Breast epithelium (tissue), 4 donors: Measurements from ENCODE around the gene KANSL3. TPM values are rescaled to one million over a fixed set of nuclear protein-coding genes. Genes with fewer than 3 reads are reported as not detected.

ENCODE experiments used
- DNase-seq, 2 donors: peaks; one replicate each; pipeline ENCODE4 v3.0.0-alpha.2; 2019; ENCODE audit warnings: low spot score in 2 of 2
- H3K27ac ChIP-seq, 2 donors: fragments of 200-600 bp; sonication (generic) in 1 of 2; one replicate each; pipeline ENCODE4 v1.5.1; 2016 to 2019; ENCODE audit warnings: mild to moderate bottlenecking in 1 of 2
- H3K27me3 ChIP-seq, 2 donors: fragments of 200-600 bp; sonication (generic) in 1 of 2; one replicate each; pipeline versions ENCODE4 v1.5.1 to v1.6.0; 2017 to 2019; ENCODE audit warnings: control low read depth in 1 of 2, mild to moderate bottlenecking in 1 of 2
- H3K36me3 ChIP-seq: fragments of 200-600 bp; one replicate; pipeline ENCODE4 v1.5.1; 2019
- H3K4me1 ChIP-seq, 2 donors: fragments of 200-600 bp; sonication (generic); one replicate each; pipeline ENCODE4 v1.5.1; 2016 to 2019; ENCODE audit warnings: control low read depth in 1 of 2
- H3K4me3 ChIP-seq, 3 donors: fragments of 200-600 bp; sonication (generic); 1 replicate in 2 of 3; 2 replicates in 1 of 3; pipeline ENCODE4 v1.5.1; 2016 to 2019; ENCODE audit warnings: mild to moderate bottlenecking in 3 of 3, moderate library complexity in 2 of 3
- H3K9me3 ChIP-seq, 2 donors: fragments of 200-600 bp; sonication (generic) in 1 of 2; one replicate each; pipeline ENCODE4 v1.5.1; 2016 to 2019; ENCODE audit warnings: control low read depth in 1 of 2
- CTCF ChIP-seq, 3 donors: fragments of 450-650 bp; IDR thresholded peaks; one replicate each; pipeline ENCODE4 v1.5.1; 2016 to 2017; ENCODE audit warnings: antibody characterized with exemption in 3 of 3, mild to moderate bottlenecking in 3 of 3, moderate library complexity in 3 of 3
- POLR2A ChIP-seq: fragments of 450-650 bp; IDR thresholded peaks from one replicate; pipeline ENCODE4 v1.6.1; 2016; ENCODE audit warnings: antibody characterized with exemption, mild to moderate bottlenecking, moderate library complexity
- POLR2AphosphoS5 ChIP-seq, 3 donors: sonication (generic); formaldehyde crosslinking; IDR thresholded peaks; one replicate each; pipeline ENCODE4 v1.6.1; 2017; ENCODE audit warnings: antibody characterized with exemption in 3 of 3
- intact Hi-C: fragments of 100-400 bp; cut with DNase I; formaldehyde crosslinking; loops from one replicate; pipeline ENCODE4 v1.15.1; 2023; ENCODE audit warnings: low total_unique reads
- total RNA-seq, 3 donors: library from RNA; depleted of rRNA; stranded (reverse); fragments of >200 nt; gene quantifications; one replicate each; pipeline ENCODE4 v1.1.0, GENCODE V29; 2016

KANSL3 gene
- 10 to 100 TPM; 44.2 to 64.1 (median 53.1) TPM for total RNA-seq

GRCh38 chr2:96638144-96639121, at the start of gene KANSL3:
Gene KANSL3, minus strand, starts transcription at chr2:96638312. Its CDS starts 1,177 bp downstream, at chr2:96637135.
- Histone ChIP-seq H3K27ac (peak within 1 kb of the TSS; percentile 98 to 99), H3K9me3 (no peaks in the 10 kb centered on the region), H3K4me1 (peaks cover 0 to 20% of the 10 kb centered on the region in 2 donors), H3K36me3 (no peaks in the 10 kb centered on the region), H3K27me3 (no peaks in the 10 kb centered on the region), H3K4me3 (peak within 1 kb of the TSS; percentile 56 to 81 (median 74))
- DNase-seq: peak; percentile 86 to 95
- intact Hi-C loops: no loop called here
- peak in 2 of 3 donors; percentile 14 to 29 for TF ChIP-seq CTCF (IDR thresholded peaks at IDR 0.05)
- TF ChIP-seq POLR2A: peak; percentile 92
- TF ChIP-seq POLR2AphosphoS5 (IDR thresholded peaks at IDR 0.05): peak; percentile 97 to 100 (median 99)

- no peak for DNase-seq
- Histone ChIP-seq H3K4me3 (no peak overlapping the region), H3K36me3 (no peaks in the 10 kb centered on the region), H3K27ac (no peak overlapping the region), H3K4me1 (no peaks in the 10 kb centered on the region), H3K9me3 (no peaks in the 10 kb centered on the region), H3K27me3 (no peaks in the 10 kb centered on the region)
- TF ChIP-seq POLR2A: no peak
- TF ChIP-seq CTCF (IDR thresholded peaks at IDR 0.05): no peak
- no peak for TF ChIP-seq POLR2AphosphoS5 (IDR thresholded peaks at IDR 0.05)
- intact Hi-C loops: no loop called here
Observed at GRCh38 chr2:96687266-96687665, 49.2 kb upstream of the KANSL3 start.

- no peak for DNase-seq
Observed at GRCh38 chr2:96685577-96686459, 47.7 kb upstream of the KANSL3 start.

GRCh38 chr2:96684883-96685576, 46.9 kb upstream of the KANSL3 start:
- H3K4me3 ChIP-seq: no peak overlapping the region
- H3K4me1 ChIP-seq: no peaks in the 10 kb centered on the region
- intact Hi-C loops: no loop called here
- no peak for DNase-seq
- no peaks in the 10 kb centered on the region for H3K36me3 ChIP-seq
- TF ChIP-seq POLR2AphosphoS5 (IDR thresholded peaks at IDR 0.05) (no peak), POLR2A (no peak), CTCF (IDR thresholded peaks at IDR 0.05) (no peak)
- no peaks in the 10 kb centered on the region for H3K27me3 ChIP-seq
- H3K27ac ChIP-seq: no peak overlapping the region
- no peaks in the 10 kb centered on the region for H3K9me3 ChIP-seq

More at GRCh38 chr2:96685577-96686459, 47.7 kb upstream of the KANSL3 start:
- H3K36me3 ChIP-seq: no peaks in the 10 kb centered on the region
- H3K27me3 ChIP-seq: no peaks in the 10 kb centered on the region
- H3K4me3 ChIP-seq: no peak overlapping the region
- H3K9me3 ChIP-seq: no peaks in the 10 kb centered on the region
- intact Hi-C loops: no loop called here
- TF ChIP-seq POLR2A (no peak), POLR2AphosphoS5 (IDR thresholded peaks at IDR 0.05) (no peak), CTCF (IDR thresholded peaks at IDR 0.05) (no peak)
- H3K4me1 ChIP-seq: no peaks in the 10 kb centered on the region
- no peak overlapping the region for H3K27ac ChIP-seq
